Prostate gland (tissue), 2 donors: ENCODE results near the gene PROSER1. TPM values are rescaled to one million over a fixed set of nuclear protein-coding genes. Genes with fewer than 3 reads are reported as not detected.

Experiments
- DNase-seq: peaks from one replicate; pipeline ENCODE4 v3.0.0-alpha.2; 2019; ENCODE audit warnings: low spot score
- H3K27ac ChIP-seq, 2 donors: fragments of 200-600 bp; sonication (generic); 2 replicates each; pipeline ENCODE4 v1.5.1; 2017 to 2019
- H3K27me3 ChIP-seq: fragments of 200-600 bp; sonication (generic); replicated peaks from 2 replicates; pipeline ENCODE4 v1.5.1; 2019; ENCODE audit not compliant: insufficient read depth
- H3K36me3 ChIP-seq, 2 donors: fragments of 200-600 bp; sonication (generic); 1 replicate in 1 of 2; 2 replicates in 1 of 2; pipeline versions ENCODE4 v1.5.1 to v1.8.1; 2017 to 2019
- H3K4me1 ChIP-seq: fragments of 200-600 bp; sonication (generic); replicated peaks from 2 replicates; pipeline ENCODE4 v1.5.1; 2019
- H3K4me3 ChIP-seq, 2 donors: fragments of 200-600 bp; sonication (generic); 2 replicates each; pipeline ENCODE4 v1.5.1; 2017 to 2019
- H3K9me3 ChIP-seq: fragments of 200-600 bp; sonication (generic); 2 replicates; pipeline ENCODE4 v1.5.1; 2017
- POLR2A ChIP-seq: fragments of 450-650 bp; IDR thresholded peaks from one replicate; pipeline ENCODE4 v1.6.1; 2016; ENCODE audit warnings: antibody characterized with exemption, mild to moderate bottlenecking
- POLR2AphosphoS5 ChIP-seq: sonication (generic); formaldehyde crosslinking; IDR thresholded peaks from one replicate; pipeline ENCODE4 v1.6.1; 2017; ENCODE audit warnings: antibody characterized with exemption
- WGBS: methylation state at CpG from one replicate; pipeline ENCODE4 v1.1.5; 2018; 5-methylcytosine and 5-hydroxymethylcytosine counted together
- intact Hi-C: fragments of 100-400 bp; cut with DNase I; formaldehyde crosslinking; loops from one replicate; pipeline ENCODE4 v1.14.2; 2022
- total RNA-seq, 2 donors: library from RNA; depleted of rRNA; stranded (reverse); fragments of >200 nt; gene quantifications; one replicate each; pipeline ENCODE4 v1.1.0, GENCODE V29; 2016
- TF ChIP-seq, protein P1 (sequence below), 4 experiments: fragments of 200-600 bp in 2 of 4; fragments of 450-650 bp in 2 of 4; sonication (generic) in 2 of 4; IDR thresholded peaks; 1 replicate in 3 of 4; 2 replicates in 1 of 4; pipeline ENCODE4 v1.5.1; 2016 to 2019; ENCODE audit warnings: antibody characterized with exemption in 4 of 4, mild to moderate bottlenecking in 2 of 4, moderate library complexity in 2 of 4

The PROSER1 gene
- total RNA-seq, 2 donors from 2014 or later, result 33.6 to 39.5 TPM

DNA sequence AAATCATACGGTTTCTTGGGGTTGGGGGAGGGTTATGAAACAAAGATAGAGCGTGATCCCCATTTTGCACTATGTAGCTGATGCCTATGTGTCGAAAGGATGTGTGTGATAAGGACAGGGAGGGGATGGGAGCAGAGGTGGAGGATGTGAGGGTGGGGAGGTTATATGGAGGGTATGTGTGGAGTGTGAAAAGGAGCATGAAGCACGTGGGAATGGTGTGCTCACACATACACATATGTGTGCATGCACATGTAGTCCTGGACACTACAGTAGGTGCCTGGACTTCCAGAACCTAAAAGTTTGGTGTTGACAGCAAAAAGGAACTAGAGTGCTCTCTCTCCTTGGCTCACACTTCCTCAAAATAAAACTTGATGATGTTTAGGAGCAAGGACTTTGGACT lies 72.6 kb downstream of the PROSER1 start:
- no peak for DNase-seq
- intact Hi-C loops, result no loop called here
- Histone ChIP-seq H3K27ac (no peak overlapping the region), H3K4me1 (no peaks in the 10 kb centered on the region), H3K27me3 (no peaks in the 10 kb centered on the region), H3K9me3 (no peaks in the 10 kb centered on the region), H3K4me3 (no peak overlapping the region), H3K36me3 (no peaks in the 10 kb centered on the region)
- WGBS, result 94% methylated on average over 4 of the region's 4 CpGs
- TF ChIP-seq POLR2A (no peak), POLR2AphosphoS5 (no peak)
- TF ChIP-seq, protein P1, sequence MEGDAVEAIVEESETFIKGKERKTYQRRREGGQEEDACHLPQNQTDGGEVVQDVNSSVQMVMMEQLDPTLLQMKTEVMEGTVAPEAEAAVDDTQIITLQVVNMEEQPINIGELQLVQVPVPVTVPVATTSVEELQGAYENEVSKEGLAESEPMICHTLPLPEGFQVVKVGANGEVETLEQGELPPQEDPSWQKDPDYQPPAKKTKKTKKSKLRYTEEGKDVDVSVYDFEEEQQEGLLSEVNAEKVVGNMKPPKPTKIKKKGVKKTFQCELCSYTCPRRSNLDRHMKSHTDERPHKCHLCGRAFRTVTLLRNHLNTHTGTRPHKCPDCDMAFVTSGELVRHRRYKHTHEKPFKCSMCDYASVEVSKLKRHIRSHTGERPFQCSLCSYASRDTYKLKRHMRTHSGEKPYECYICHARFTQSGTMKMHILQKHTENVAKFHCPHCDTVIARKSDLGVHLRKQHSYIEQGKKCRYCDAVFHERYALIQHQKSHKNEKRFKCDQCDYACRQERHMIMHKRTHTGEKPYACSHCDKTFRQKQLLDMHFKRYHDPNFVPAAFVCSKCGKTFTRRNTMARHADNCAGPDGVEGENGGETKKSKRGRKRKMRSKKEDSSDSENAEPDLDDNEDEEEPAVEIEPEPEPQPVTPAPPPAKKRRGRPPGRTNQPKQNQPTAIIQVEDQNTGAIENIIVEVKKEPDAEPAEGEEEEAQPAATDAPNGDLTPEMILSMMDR (IDR thresholded peaks at IDR 0.05), result no peak

DNA sequence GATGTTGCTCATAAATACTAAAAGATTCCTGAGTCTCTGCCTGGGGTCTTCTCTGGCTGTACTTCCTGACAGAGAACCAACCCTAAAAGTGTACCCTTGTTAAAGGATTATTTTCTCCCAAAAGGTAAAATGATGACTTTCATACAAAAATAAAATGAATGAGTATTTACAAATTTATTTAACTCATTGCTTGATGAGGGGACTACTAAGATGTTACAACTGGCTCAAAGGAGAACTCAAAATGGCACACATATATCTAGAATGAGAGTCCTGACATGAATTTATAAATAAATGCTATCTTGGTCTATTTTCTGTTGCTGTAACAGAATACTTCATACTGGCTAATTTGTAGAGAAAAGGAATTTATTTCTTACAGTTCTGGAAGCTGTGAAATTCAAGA lies 77.7 kb downstream of the PROSER1 start:
- H3K4me1 ChIP-seq, result no peaks in the 10 kb centered on the region
- no peak overlapping the region for H3K4me3 ChIP-seq
- H3K36me3 ChIP-seq, result no peaks in the 10 kb centered on the region
- TF ChIP-seq, protein P1 (IDR thresholded peaks at IDR 0.05), result no peak
- TF ChIP-seq POLR2A (no peak), POLR2AphosphoS5 (no peak)
- H3K27me3 ChIP-seq, result no peaks in the 10 kb centered on the region
- intact Hi-C loops, result no loop called here
- H3K9me3 ChIP-seq, result no peaks in the 10 kb centered on the region
- no peak overlapping the region for H3K27ac ChIP-seq
- DNase-seq, result no peak

Other genes starting within 250 kb of the PROSER1 start
- not detected for gene STOML3, start 47.3 kb downstream of the PROSER1 start, total RNA-seq
- 10 to 100 TPM; 10.1 to 17.8 TPM for gene NHLRC3, start 367 bp upstream of the PROSER1 start, total RNA-seq